Activated CD4-positive, alpha-beta T cell treated with anti-CD3 and anti-CD28 coated beads for 36 hours (primary cell): ENCODE results near the gene FGD1. TPM values are rescaled to one million over a fixed set of nuclear protein-coding genes. Genes with fewer than 3 reads are reported as not detected.

Experiments used
- total RNA-seq, 2 experiments: library from RNA; stranded (reverse); gene quantifications; one replicate each; pipeline ENCODE4 v1.2.3, GENCODE V29; 2021

Gene FGD1
- total RNA-seq, 2 experiments from 2014 or later: 0.18 to 0.28 TPM

Other genes with a start within 250 kb of the FGD1 start
- gene WNK3, start 138.2 kb downstream of the FGD1 start, total RNA-seq: 1 to 10 TPM in 1 of 2 experiments, under 1 TPM in 1; 0.74 to 1.1 TPM
- 10 to 100 TPM; 31.0 to 34.1 TPM for gene TSR2, start 55.8 kb downstream of the FGD1 start, total RNA-seq
- 10 to 100 TPM; 62.5 to 62.8 TPM for gene GNL3L, start 34.0 kb upstream of the FGD1 start, total RNA-seq